ENCODE results near the gene MYRIP.

Gene MYRIP

GRCh38 chr3:39765575-39765974 is 43.8 kb upstream of the MYRIP start:
- TF ChIP-seq POLR2AphosphoS5 (IDR thresholded peaks at IDR 0.05; ENCODE audit: low read depth, low read length): no peak
- TF ChIP-seq TAF1 (IDR thresholded peaks at IDR 0.05; ENCODE audit: borderline replicate concordance, insufficient read depth, low read length): no peak
- no peak for TF ChIP-seq SIN3A (IDR thresholded peaks at IDR 0.05; ENCODE audit: borderline replicate concordance, insufficient read depth, low read length)
- TF ChIP-seq REST (IDR thresholded peaks at IDR 0.05; ENCODE audit: insufficient read depth in 1 of 2, low read depth in 2 of 2, low read length in 2 of 2): no peak
- no peak for TF ChIP-seq FOXP2 (optimal IDR thresholded peaks at IDR 0.05; ENCODE audit: borderline replicate concordance, extremely low read depth, extremely low read length, insufficient read depth)

- no peak for TF ChIP-seq TAF1 (IDR thresholded peaks at IDR 0.05; ENCODE audit: borderline replicate concordance, insufficient read depth, low read length)
- no peak for TF ChIP-seq FOXP2 (optimal IDR thresholded peaks at IDR 0.05; ENCODE audit: borderline replicate concordance, extremely low read depth, extremely low read length, insufficient read depth)
- no peak for TF ChIP-seq POLR2AphosphoS5 (IDR thresholded peaks at IDR 0.05; ENCODE audit: low read depth, low read length)
- no peak for TF ChIP-seq REST (IDR thresholded peaks at IDR 0.05; ENCODE audit: insufficient read depth in 1 of 2, low read depth in 2 of 2, low read length in 2 of 2)
- TF ChIP-seq SIN3A (IDR thresholded peaks at IDR 0.05; ENCODE audit: borderline replicate concordance, insufficient read depth, low read length): no peak
Observed at GRCh38 chr3:39766433-39766832, 43.0 kb upstream of the MYRIP start.

- TF ChIP-seq POLR2AphosphoS5 (IDR thresholded peaks at IDR 0.05; ENCODE audit: low read depth, low read length): no peak
- TF ChIP-seq REST (IDR thresholded peaks at IDR 0.05; ENCODE audit: insufficient read depth in 1 of 2, low read depth in 2 of 2, low read length in 2 of 2): no peak
Observed at GRCh38 chr3:39779511-39780230, 29.7 kb upstream of the MYRIP start.

GRCh38 chr3:39780352-39780751 is 29.1 kb upstream of the MYRIP start:
- TF ChIP-seq REST (IDR thresholded peaks at IDR 0.05; ENCODE audit: insufficient read depth in 1 of 2, low read depth in 2 of 2, low read length in 2 of 2) (no peak), TAF1 (IDR thresholded peaks at IDR 0.05; ENCODE audit: borderline replicate concordance, insufficient read depth, low read length) (no peak)

- TF ChIP-seq POLR2AphosphoS5 (IDR thresholded peaks at IDR 0.05; ENCODE audit: low read depth, low read length): no peak
- no peak for TF ChIP-seq REST (IDR thresholded peaks at IDR 0.05; ENCODE audit: insufficient read depth in 1 of 2, low read depth in 2 of 2, low read length in 2 of 2)
- no peak for TF ChIP-seq TAF1 (IDR thresholded peaks at IDR 0.05; ENCODE audit: borderline replicate concordance, insufficient read depth, low read length)
- TF ChIP-seq FOXP2 (optimal IDR thresholded peaks at IDR 0.05; ENCODE audit: borderline replicate concordance, extremely low read depth, extremely low read length, insufficient read depth): no peak
Observed at GRCh38 chr3:39781025-39781424, 28.4 kb upstream of the MYRIP start.

Data from PFSK-1 (cell line).